Mucosa of descending colon (tissue), 3 donors: ENCODE measurements around the gene ADCY4. TPM values are rescaled to one million over a fixed set of nuclear protein-coding genes. Genes with fewer than 3 reads are reported as not detected.

Source experiments
- ATAC-seq: fragments of 200-7000 bp; cut with Tn5 transposase; one replicate; pipeline ENCODE4 v1.9.1; 2020; ENCODE audit warnings: mild to moderate bottlenecking, moderate library complexity
- DNase-seq, 3 donors: peaks; one replicate each; pipeline ENCODE4 v3.0.0-alpha.2; 2020
- H3K36me3 ChIP-seq: fragments of 200-600 bp; one replicate; pipeline ENCODE4 v1.8.0; 2021; ENCODE audit warnings: low read depth, mild to moderate bottlenecking
- H3K4me1 ChIP-seq: fragments of 200-600 bp; one replicate; pipeline ENCODE4 v1.8.0; 2021; ENCODE audit warnings: low read depth, mild to moderate bottlenecking
- H3K4me3 ChIP-seq: fragments of 200-600 bp; one replicate; pipeline ENCODE4 v1.8.0; 2021; ENCODE audit warnings: mild to moderate bottlenecking
- H3K9me3 ChIP-seq: fragments of 200-600 bp; one replicate; pipeline ENCODE4 v1.8.0; 2021; ENCODE audit warnings: mild to moderate bottlenecking
- CTCF ChIP-seq: fragments of 200-600 bp; IDR thresholded peaks from one replicate; pipeline ENCODE4 v1.8.0; 2022; ENCODE audit warnings: antibody characterized with exemption, mild to moderate bottlenecking
- intact Hi-C, 2 donors: fragments of 100-400 bp; cut with DNase I in 1 of 2; cut with micrococcal nuclease in 1 of 2; formaldehyde crosslinking; loops; one replicate each; pipeline versions ENCODE4 v1.11.0 to v1.11.1; 2022; cut with DNase I, micrococcal nuclease
- total RNA-seq, 3 donors: library from RNA; stranded (reverse); fragmentation: NEBNext Ultra II Directional in 2 of 3; extraction: Animal tissue kit (Norgen Biotek cat#: 25700) in 2 of 3; gene quantifications; one replicate each; pipeline versions ENCODE4 v1.2.1 to v1.2.4, GENCODE V29; 2021 to 2023
- donor health status: DM: no; HTN: no; CAD: no; lungs with moderate emphysema.
- donor health status: DM: no; HTN: no; CAD: no.
- donor health status: DM: no; HTN: yes; CAD: no.

ADCY4 gene
- total RNA-seq, 3 donors from 2014 or later: 13.9 to 23.5 (median 20.7) TPM

DNA sequence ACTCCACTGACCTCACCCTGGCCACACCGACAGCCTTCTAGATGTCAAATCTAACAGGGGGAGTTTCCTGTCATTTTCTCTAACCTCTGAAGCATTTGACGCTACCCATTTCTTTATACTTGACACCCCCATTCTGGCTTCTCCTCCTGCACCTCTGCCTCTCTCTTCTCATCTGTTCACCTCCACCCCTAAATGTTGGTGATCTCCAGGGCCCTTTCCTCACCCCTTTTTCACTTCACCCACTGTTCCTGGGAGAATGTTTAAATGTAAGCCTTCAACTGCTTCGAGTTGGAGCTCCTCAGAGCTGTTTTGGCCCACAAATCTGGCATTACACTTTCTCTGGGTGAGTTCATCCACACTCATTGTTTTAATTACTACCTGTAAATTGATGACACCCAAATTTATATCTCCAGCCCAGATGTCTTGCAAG lies 63.0 kb downstream of the ADCY4 start:
- H3K36me3 ChIP-seq: no peaks in the 10 kb centered on the region
- no peaks in the 10 kb centered on the region for H3K4me1 ChIP-seq
- no peak for TF ChIP-seq CTCF
- no peaks in the 10 kb centered on the region for H3K9me3 ChIP-seq
- DNase-seq (peak in 1 of 3 donors; percentile 3), ATAC-seq (no peak)
- intact Hi-C loops: no loop called here
- no peak overlapping the region for H3K4me3 ChIP-seq

DNA sequence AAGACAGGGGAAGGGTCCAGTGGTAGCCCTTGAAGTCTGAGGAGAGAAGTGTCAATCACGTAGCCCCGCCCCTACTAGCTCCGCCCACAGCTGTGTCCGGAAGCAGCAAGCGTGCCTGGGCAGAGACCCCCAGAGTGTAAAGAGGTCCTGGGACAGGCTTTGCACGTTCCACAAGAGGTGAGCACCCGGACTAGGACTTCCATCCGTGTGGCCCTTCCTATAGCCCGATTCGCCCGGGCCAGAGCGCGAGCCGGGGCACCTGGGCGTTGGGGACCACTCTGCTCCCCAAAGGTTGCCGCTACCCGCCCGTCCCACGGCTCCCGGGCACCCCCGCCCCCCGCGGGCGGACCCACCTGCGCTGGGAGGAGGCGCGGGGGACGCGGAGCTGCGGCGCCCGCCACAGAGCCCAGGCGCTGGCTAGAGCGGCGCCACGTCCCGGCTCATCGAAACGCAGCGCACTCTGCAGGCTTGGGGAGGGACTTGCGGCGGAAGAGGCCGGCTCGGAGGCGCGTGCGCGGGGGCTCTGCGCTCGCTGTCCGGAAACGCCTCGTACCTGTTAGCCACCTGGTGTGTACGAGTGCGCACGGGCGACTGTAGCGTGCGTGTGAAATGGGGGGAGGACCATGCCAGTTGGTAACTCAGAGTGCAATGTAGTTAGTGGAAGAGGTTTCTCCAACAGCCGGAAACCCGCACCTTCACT lies 63.6 kb downstream of the ADCY4 start, which contains the start of gene RABGGTA:
TSS of gene RABGGTA (minus strand) at position 464 of the 700 bp plus-strand sequence. CDS start 482 bp downstream, outside the sequence.
- no peaks in the 10 kb centered on the region for H3K36me3 ChIP-seq
- DNase-seq: peak; percentile 91 to 96 (median 94)
- peak within 1 kb of the TSS; percentile 71 for H3K4me3 ChIP-seq
- no peaks in the 10 kb centered on the region for H3K4me1 ChIP-seq
- TF ChIP-seq CTCF: peak; percentile 80
- intact Hi-C loops: no loop called here
- ATAC-seq: peak; percentile 98
- H3K9me3 ChIP-seq: no peaks in the 10 kb centered on the region

- ATAC-seq (peak; percentile 16), DNase-seq (no peak)
- no peaks in the 10 kb centered on the region for H3K9me3 ChIP-seq
- H3K36me3 ChIP-seq: no peaks in the 10 kb centered on the region
- TF ChIP-seq CTCF: no peak
- peak overlapping the region; percentile 71 for H3K4me3 ChIP-seq
- H3K4me1 ChIP-seq: no peaks in the 10 kb centered on the region
- intact Hi-C loops: no loop called here
These were observed 64.2 kb downstream of the ADCY4 start for GRCh38 chr14:24270537-24271133.

- Histone ChIP-seq H3K36me3 (no peaks in the 10 kb centered on the region), H3K9me3 (no peaks in the 10 kb centered on the region), H3K4me1 (no peaks in the 10 kb centered on the region), H3K4me3 (no peak overlapping the region)
- ATAC-seq: no peak
- peak in 1 of 3 donors; percentile 29 for DNase-seq
- TF ChIP-seq CTCF: no peak
- intact Hi-C loops: no loop called here
These were observed 64.8 kb downstream of the ADCY4 start for GRCh38 chr14:24269910-24270536.

GRCh38 chr14:24269368-24269767 lies 65.5 kb downstream of the ADCY4 start:
- Histone ChIP-seq H3K36me3 (no peaks in the 10 kb centered on the region), H3K4me1 (no peaks in the 10 kb centered on the region), H3K9me3 (no peaks in the 10 kb centered on the region), H3K4me3 (no peak overlapping the region)
- peak in 1 of 3 donors; percentile 21 for DNase-seq
- ATAC-seq: no peak
- intact Hi-C loops: no loop called here
- no peak for TF ChIP-seq CTCF

Other genes with a start within 250 kb of the ADCY4 start
- gene PCK2, start 240.8 kb downstream of the ADCY4 start, total RNA-seq: 100 to 1,000 TPM in 2 of 3 donors, 10 to 100 TPM in 1; 64.7 to 150 (median 150) TPM
- 100 to 1,000 TPM in 1 of 3 donors, 10 to 100 TPM in 2; 65.8 to 101 (median 84.9) TPM for gene DCAF11, start 220.3 kb downstream of the ADCY4 start, total RNA-seq
- gene NRL, start 220.1 kb downstream of the ADCY4 start, total RNA-seq: 1 to 10 TPM; 2.3 to 4.5 (median 2.8) TPM
- gene FITM1, start 204.4 kb downstream of the ADCY4 start, total RNA-seq: 1 to 10 TPM in 2 of 3 donors, under 1 TPM in 1; 0.79 to 1.9 (median 1.3) TPM
- gene PSME1, start 198.9 kb downstream of the ADCY4 start, total RNA-seq: 100 to 1,000 TPM; 188 to 279 (median 203) TPM
- 10 to 100 TPM; 18.3 to 24.9 (median 20.4) TPM for gene EMC9, start 193.5 kb downstream of the ADCY4 start, total RNA-seq
- 100 to 1,000 TPM; 141 to 295 (median 191) TPM for gene PSME2, start 188.5 kb downstream of the ADCY4 start, total RNA-seq
- gene RNF31, start 187.6 kb downstream of the ADCY4 start, total RNA-seq: 10 to 100 TPM; 52.8 to 66.2 (median 59.0) TPM
- gene IRF9, start 173.8 kb downstream of the ADCY4 start, total RNA-seq: 100 to 1,000 TPM in 2 of 3 donors, 10 to 100 TPM in 1; 78.7 to 119 (median 103) TPM
- 10 to 100 TPM; 14.9 to 17.0 (median 16.8) TPM for gene REC8, start 163.0 kb downstream of the ADCY4 start, total RNA-seq
- gene IPO4, start 146.3 kb downstream of the ADCY4 start, total RNA-seq: 10 to 100 TPM; 23.2 to 29.3 (median 26.8) TPM
- 10 to 100 TPM; 41.7 to 49.1 (median 47.1) TPM for gene TM9SF1, start 139.6 kb downstream of the ADCY4 start, total RNA-seq
- under 1 TPM in 2 of 3 donors, not detected in 1; 0.36 to 0.82 TPM for gene TSSK4, start 129.4 kb downstream of the ADCY4 start, total RNA-seq
- gene CHMP4A, start 121.6 kb downstream of the ADCY4 start, total RNA-seq: 10 to 100 TPM; 47.6 to 67.8 (median 49.5) TPM
- 10 to 100 TPM; 11.1 to 14.8 (median 13.2) TPM for gene MDP1, start 119.0 kb downstream of the ADCY4 start, total RNA-seq
- 100 to 1,000 TPM; 108 to 150 (median 131) TPM for gene NEDD8, start 102.7 kb downstream of the ADCY4 start, total RNA-seq
- gene GMPR2, start 102.1 kb downstream of the ADCY4 start, total RNA-seq: 10 to 100 TPM; 59.7 to 83.5 (median 61.6) TPM
- gene TINF2, start 92.4 kb downstream of the ADCY4 start, total RNA-seq: 10 to 100 TPM; 51.5 to 64.8 (median 58.4) TPM
- 1 to 10 TPM; 2.2 to 3.3 (median 2.4) TPM for gene TGM1, start 71.9 kb downstream of the ADCY4 start, total RNA-seq
- 10 to 100 TPM; 31.6 to 52.9 (median 41.3) TPM for gene RABGGTA, start 63.5 kb downstream of the ADCY4 start, total RNA-seq
- 10 to 100 TPM; 30.6 to 56.9 (median 54.9) TPM for gene DHRS1, start 35.3 kb downstream of the ADCY4 start, total RNA-seq
- gene NOP9, start 35.2 kb downstream of the ADCY4 start, total RNA-seq: 10 to 100 TPM; 24.1 to 29.2 (median 29.1) TPM
- 10 to 100 TPM in 2 of 3 donors, 1 to 10 TPM in 1; 8.5 to 15.8 (median 12.1) TPM for gene CIDEB, start 27.1 kb downstream of the ADCY4 start, total RNA-seq
- 1 to 10 TPM; 3.7 to 6.3 (median 5.0) TPM for gene LTB4R2, start 24.9 kb downstream of the ADCY4 start, total RNA-seq
- 1 to 10 TPM; 3.4 to 6.1 (median 3.8) TPM for gene LTB4R, start 23.6 kb downstream of the ADCY4 start, total RNA-seq
- 10 to 100 TPM; 40.6 to 99.9 (median 71.7) TPM for gene RIPK3, start 4.9 kb upstream of the ADCY4 start, total RNA-seq
- gene NFATC4, start 33.1 kb upstream of the ADCY4 start, total RNA-seq: 100 to 1,000 TPM in 1 of 3 donors, 10 to 100 TPM in 2; 11.9 to 112 (median 25.2) TPM
- gene NYNRIN, start 63.9 kb upstream of the ADCY4 start, total RNA-seq: 10 to 100 TPM; 12.1 to 15.8 (median 13.4) TPM
- 1 to 10 TPM; 2.2 to 3.9 (median 2.6) TPM for gene CBLN3, start 94.6 kb upstream of the ADCY4 start, total RNA-seq
- gene KHNYN, start 94.9 kb upstream of the ADCY4 start, total RNA-seq: 100 to 1,000 TPM in 1 of 3 donors, 10 to 100 TPM in 2; 85.9 to 102 (median 86.9) TPM
- 10 to 100 TPM; 43.3 to 64.1 (median 47.1) TPM for gene SDR39U1, start 107.7 kb upstream of the ADCY4 start, total RNA-seq
- gene CMA1, start 173.2 kb upstream of the ADCY4 start, total RNA-seq: 1 to 10 TPM in 2 of 3 donors, under 1 TPM in 1; 0.32 to 3.3 (median 1.6) TPM
- gene CTSG, start 241.2 kb upstream of the ADCY4 start, total RNA-seq: 1 to 10 TPM in 2 of 3 donors, not detected in 1; 2.9 to 9.1 TPM